HG03103 (cell line): Measurements from ENCODE around the gene NMRK1.

Source experiments
- ATAC-seq: cut with Tn5 transposase; IDR thresholded peaks from one replicate; pipeline ENCODE4 v1.9.1; 2021; ENCODE audit warnings: low read depth; ENCODE audit not compliant: unreplicated experiment

The NMRK1 gene

DNA sequence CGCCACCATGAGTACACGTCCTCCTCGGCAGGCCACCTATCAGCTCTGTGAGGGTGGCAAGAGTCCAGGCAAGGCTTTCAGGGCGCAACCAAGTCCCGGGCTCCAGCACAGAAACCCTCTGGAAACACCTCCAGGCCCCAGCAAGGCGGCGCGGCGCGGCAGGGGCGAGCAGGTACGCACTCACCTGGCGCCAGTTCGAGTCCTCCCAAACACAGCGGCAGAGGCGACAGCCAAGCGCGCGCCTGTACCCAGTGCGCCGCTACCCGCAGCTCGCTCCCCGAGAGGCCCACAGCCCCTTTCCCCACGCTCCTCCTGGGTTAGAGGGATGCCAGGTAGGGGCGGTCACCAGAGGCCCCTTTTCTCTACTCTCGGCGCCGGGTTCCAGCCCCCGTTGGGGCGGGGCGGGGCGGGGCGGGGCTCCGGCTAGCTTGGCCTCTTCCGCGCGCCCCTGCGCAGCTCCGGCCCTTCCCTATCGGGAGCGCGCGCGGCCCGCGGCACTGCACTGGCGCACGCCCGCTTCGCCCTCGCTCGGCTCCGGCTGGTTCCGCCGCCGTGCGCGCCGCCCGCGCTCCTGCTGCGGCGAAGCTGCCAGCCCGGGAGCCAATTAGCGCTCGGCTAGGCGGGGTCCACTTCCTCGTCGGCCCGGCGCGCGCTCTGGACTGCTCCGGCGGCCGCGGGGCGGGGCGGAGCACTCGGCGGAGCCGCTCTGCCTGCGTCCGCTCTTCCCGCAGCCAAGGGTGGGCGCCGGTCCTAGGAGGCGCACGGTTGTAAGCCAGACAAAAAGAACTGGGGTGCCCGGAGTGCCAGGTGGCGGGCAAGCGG, at the start of gene NMRK1, which contains the start of gene OSTF1:
NMRK1 (minus strand) TSS at position 332 of the 822 bp plus-strand sequence. CDS start 5,040 bp downstream, outside the sequence.
OSTF1 (plus strand) TSS at position 691 of the 822 bp plus-strand sequence. CDS start 179 bp downstream, outside the sequence.
- ATAC-seq = peak; percentile 86

DNA sequence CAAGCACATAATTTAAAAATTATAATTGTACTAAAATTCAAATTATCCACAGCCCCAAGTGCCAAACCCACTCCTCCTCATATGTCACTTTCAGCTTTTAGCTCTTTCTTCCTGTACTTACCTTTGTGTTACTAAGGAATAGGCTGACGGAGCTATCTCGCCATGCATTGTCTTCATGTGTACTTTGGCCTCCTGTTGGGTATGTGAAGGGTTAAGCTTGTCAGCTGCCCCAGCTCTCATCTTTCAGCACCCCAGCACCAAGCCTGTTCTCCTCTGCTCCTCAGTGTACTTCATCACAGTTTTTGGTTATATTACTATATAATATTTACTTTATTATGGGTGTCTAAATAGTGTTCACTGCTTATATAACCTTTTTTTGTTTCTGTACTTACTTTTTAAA, 46.5 kb upstream of the NMRK1 start:
- ATAC-seq = no peak

DNA sequence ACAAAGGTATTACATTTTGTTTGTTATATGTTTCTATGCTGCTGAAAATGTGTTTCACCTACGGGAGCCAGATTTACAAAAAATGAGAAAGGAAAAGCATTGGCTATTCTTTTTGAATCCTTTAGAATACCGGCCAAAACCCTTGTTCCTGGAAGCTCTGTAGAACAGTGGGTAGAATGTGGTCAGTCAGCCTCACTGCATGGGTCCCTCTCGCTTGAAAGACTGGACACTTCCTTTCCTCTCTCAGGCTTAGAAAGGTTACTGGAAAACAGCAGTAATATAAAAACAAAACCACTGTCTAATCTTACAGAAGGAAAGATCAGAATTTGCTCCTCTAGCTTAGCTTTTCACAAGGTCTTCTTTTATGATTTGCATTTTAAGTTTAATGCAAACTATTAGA, 45.4 kb upstream of the NMRK1 start:
- no peak for ATAC-seq

DNA sequence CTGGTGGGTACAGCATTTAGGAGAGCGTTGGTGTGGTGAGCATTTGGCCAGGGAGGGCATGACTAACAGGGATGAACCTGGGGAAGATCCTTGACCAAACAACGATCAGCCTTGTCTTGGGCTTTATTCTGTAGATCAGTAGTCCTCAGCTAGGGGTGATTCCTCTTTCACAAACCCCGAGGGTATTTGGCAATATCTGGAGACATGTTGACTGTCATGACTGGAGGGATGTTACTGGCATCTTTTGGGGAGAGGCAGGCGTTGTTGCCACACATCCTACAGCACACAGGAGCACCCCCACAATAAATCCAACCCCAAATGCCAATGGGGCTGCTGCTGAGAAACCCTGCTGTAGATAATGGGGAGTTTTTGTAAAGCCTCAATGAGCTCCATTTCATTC, 44.3 kb upstream of the NMRK1 start:
- no peak for ATAC-seq

DNA sequence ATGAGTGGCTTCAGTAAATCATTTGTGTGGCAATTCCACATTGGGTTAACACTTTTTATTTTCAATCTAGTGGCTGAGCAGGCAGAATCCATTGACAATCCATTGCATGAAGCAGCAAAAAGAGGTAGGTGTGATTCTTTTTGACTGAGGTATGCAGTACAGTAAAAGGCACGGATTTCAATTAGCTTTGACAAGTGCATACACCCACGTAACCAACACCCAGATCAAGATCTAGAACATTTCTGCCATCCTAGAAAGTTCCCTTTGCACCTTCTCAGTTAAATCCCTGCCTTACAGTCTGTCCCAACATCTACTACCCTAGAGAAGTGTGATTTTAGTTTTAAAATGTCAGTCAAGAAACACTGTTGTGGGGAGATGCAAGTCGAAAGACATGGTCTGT, 43.7 kb upstream of the NMRK1 start:
- no peak for ATAC-seq

DNA sequence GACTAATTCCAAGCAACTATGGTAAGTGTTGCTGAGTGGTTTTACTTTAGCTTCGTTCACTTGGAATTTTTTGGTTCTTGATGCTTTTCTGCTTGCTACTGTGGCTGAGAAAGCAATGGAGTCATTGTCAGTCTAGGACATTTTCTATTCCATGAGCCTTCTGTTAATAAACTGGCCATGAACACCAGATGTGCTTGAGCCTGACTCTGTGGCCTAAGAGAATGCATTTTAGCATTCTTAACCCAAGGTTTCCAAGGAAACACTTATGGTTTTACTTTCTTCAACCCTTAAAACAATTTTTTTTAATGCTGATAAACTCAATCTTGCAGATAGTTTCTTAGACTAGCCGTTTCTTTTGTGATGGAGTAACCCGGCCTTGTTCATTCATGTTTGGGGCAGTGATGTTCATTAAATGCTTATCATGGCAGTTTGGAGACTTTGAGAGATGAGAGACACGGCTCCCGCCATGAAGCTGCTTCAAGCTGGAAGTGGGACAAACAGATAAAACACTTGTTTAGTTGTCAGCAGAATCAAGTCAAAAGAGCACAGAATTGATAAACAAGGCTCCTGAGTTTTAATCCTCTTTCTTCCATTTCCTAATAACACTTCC, 42.8 kb upstream of the NMRK1 start:
- ATAC-seq = no peak

DNA sequence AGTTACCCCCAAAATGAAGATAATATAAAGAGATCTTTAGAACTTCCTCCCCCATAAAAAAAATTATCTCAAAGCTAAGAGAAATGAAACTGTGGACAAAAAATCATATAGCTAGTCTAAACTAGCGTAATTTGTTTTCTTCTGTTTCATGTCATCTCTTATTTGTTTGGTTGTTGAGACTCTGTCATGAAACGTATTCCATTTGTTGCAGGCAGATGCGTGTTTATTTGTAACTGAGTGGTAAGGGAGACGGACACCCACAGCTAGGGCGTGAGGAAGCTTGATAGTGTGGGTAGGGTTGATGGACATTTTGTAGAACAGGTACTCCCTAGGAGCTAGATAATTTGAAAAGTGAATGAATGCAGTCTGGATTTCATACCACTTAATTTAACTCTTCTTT, 42.2 kb upstream of the NMRK1 start:
- ATAC-seq = no peak

DNA sequence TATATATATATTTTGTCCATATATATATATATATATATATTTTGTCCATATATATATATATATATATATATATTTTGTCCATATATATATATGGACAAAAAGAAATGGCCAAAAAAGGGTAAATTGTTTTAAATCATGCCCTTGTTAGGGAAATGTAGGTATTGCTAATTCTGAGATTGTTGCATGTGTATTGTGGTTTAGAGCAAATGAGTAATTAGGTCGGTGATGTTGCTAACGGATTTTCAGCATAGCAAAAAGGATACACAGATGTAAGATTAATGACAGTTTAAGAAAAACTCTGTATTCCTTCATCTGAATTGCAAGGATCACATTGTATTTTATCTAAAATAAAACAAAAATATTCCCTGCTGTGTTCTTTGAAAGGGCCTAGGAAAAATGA, 40.6 kb upstream of the NMRK1 start:
- no peak for ATAC-seq

DNA sequence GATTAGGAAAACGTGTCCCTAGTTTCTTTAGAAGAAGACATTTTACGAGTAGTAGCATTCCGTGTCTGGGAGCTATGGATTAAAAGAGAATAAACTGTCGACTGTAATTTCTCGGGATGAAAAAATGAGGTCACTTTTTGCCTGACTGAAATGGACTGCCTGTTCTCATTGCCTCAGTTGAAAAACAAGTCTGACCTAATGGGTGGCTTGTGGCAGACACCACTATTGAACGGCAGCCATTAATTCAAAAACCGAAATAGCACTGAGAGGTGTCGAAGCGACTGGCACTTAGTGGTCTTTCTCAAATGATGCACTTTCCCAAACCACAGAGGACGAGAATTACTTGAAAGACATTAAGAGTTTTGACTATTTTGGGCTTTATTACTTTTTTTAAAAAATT, 35.7 kb upstream of the NMRK1 start:
- ATAC-seq = no peak

DNA sequence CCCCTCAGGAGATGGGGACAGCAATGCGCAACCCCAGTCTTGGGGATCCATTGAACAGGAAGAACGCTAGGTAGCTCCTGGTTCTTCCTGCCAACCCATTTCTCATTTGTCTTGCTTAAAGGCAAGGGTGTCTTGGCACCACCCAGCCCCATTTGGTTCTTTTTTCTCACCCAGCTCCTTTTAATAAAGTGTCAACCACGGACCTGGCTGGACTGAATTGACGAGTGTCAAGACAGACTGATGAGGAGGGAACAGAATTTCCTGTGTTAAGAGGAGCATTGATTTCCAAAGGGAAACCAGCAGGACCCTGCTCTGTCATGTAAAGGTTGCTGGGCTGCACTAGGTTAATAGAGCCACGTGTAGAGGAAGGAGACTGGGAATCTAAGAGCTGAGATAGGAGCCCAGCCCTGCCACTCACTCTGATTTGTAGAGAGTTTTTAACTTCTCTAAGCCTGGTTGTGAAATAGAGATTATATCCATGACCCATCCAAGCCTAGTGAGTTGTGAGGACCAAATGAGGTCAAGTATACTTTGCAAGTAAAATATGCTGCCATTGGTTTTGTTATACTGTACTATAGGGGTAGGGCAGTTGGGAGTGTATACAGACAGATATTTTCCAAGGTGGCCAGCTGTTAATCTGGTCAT, 34.1 kb upstream of the NMRK1 start:
- no peak for ATAC-seq

DNA sequence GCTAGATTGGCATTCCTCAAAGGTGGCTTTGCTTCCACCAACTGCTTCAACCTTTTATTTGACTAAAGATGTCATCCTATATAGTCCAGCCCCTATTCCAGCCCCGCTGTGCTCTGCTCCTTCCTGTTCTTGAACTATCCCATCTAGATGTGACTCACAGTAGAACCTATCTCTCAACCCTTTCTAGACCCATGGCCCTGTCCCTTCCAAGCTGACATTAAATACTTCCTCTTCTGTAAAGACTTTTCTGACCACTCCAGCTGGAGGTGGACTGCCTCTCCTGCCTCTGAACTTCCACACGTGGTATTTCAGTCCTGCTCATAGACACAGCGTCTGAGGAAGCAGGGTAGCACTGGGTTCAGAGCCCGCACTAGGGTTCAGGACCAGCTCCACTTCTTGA, 32.7 kb upstream of the NMRK1 start:
- no peak for ATAC-seq

DNA sequence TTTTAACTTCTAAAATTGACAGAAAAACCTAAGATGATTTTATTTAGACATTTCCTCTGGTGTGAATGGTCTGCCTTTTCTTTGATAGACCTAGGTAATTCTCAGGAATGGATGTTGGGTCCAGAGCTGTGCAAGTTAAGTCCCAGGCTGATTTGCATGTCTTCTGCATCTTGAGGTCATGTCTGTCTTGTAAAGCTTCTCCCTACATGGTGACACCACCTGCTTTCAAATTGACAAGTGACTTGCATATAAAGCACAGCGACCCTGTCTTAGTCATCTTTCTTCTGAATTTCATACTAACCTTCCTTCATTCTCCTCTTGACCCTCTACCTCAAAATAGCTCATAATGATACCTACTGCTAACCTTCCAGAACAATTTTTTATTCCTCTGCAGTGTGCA, 29.6 kb upstream of the NMRK1 start:
- ATAC-seq = no peak

DNA sequence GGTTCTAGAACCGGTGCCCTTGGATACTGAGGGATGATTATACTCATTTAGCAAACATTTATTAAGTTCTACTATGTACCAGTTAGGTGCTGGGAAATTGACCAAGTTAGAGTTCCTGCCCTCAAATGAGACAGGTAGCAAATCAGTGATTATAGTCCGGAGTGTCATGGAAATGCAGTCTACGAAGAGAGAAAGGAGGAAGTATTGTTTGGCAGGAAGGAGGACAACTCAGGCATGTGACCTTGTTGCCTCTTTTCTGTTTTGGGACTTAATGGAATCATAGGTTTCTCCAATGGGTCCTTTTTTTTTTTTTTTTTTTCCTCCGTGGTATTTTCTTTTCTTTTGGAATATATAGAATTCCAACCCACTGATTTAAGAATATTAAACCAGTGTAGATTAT, 28.4 kb upstream of the NMRK1 start:
- no peak for ATAC-seq

DNA sequence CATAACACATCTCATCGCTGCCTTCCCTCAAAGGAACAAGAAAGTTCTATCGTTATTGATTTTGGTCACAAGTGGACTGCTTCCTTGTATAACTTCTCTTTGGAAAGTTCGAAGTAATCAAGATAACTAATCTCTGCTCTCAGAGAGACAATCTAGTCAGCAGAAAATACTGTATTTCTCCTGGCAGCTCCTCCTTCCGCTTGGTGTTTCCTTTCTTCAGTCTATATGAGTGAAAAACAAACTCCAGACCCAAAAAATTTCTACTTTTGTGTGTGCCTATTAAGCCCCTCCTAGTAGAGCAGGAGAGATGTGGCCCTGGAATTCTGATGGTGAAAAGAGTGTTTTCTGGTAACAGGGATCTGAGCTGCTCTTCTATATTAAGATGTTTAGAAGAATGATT, 24.8 kb upstream of the NMRK1 start:
- no peak for ATAC-seq

DNA sequence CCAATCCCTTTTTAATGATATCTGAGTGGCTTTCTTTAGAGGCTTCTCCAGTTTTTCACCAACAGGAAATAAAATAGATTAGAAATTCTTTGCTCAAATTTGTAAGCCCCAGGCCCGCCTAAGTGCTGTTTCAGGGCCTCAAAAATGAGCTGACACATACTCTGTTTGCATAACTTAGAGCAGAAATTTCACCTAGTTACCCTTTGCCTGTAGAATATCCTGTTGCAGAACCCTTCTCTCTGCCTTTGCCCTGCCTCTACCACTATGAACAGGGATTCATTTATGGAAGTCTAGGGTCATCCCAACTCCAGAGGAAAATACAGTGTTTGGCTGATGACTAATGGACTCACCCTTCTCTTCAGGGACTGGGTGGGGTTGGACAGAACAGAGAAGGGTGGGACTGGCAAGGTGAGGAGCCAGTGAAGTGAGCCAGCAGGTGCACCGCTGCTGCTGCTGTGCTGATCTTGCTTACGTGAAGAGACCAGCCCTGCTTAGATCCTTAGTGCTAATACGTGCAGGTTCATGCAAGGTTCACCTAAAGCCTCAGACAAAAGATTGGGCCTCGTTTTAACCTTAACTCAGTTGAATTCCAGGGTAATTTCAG, 23.2 kb upstream of the NMRK1 start:
- ATAC-seq = no peak

DNA sequence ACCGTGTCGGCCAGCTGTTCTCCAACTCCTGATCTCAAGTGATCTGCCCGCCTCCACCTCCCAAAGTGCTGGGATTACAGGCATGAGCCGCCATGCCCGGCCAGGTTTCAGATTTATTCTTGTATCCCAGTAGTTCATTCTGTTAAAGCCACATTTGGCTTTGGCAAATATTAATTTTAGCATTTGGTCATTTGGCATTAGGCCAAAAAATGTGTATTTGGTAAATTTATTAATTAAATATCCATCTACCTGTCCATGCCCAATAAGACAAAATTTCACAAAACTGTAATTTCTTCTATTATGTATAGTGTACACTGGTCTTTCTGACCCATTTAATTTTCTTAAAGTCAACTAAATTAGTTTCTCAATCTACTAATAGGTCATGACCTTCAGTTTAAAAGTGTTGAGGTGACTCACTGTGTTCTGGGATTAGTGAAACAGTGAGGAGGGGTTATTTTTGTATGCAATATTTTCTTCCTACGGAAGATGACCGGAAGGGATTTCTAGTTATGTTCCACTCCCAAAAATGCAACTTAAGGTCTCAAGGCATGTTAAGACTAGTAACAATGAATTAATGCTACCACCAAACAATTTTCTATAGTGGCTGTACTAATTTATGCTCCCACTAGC, 21.4 kb upstream of the NMRK1 start:
- ATAC-seq = no peak

DNA sequence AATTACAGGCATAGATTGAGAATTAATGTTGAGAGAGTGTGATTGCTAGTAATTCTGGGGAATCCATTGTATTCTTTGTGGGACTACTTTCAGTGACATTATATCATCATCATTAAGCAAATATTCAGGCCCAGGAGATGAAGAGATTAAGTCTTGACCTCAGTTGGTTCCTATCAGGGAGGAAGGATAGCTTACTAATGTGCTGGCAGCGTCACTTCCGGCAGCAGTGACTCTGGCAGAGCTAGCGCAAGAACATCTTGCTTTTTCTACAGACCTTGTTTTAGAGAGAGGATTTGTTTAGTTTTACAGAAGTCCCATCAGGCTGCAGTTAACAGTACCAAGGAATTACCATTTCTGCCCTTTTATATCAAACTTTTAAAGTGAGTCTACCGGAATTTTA, 20.6 kb upstream of the NMRK1 start:
- no peak for ATAC-seq

DNA sequence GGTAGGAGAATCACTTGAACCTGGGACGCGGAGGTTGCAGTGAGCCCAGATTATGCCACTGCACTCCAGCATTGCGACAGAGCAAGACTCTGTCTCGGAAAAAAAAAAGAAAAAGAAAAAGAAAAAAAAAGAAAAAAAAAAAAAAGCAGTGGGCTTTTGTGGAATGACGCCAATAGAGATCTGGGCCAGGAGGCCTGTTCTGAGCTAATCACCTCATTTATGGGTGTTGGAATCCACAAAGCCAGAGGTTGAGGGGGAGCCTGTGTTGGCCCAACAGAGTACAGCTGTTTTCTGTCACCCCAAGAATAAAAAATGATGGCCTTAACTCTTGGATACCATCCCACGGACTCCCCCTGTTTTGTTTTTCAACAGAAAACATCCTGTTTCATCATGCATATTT, 18.9 kb upstream of the NMRK1 start:
- no peak for ATAC-seq

DNA sequence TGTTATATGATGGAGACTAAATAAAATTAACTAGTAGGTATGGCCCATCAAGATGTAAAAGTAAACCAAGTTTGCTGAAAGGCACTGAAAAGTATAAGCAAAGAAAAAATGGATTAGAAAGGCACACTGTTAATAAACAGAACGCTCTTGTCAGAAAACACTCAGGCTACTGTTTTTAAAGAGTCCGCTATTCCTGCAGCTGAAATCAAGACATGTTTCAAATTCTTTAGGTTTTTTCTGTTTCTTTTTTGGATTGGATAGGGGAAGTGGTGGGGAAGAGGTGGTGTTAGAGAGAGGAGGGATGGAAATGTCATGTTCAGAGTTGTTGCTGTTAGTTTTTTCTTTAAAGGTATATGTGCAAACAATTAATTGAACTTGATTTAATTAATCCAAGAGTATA, 17.9 kb upstream of the NMRK1 start:
- ATAC-seq = no peak

DNA sequence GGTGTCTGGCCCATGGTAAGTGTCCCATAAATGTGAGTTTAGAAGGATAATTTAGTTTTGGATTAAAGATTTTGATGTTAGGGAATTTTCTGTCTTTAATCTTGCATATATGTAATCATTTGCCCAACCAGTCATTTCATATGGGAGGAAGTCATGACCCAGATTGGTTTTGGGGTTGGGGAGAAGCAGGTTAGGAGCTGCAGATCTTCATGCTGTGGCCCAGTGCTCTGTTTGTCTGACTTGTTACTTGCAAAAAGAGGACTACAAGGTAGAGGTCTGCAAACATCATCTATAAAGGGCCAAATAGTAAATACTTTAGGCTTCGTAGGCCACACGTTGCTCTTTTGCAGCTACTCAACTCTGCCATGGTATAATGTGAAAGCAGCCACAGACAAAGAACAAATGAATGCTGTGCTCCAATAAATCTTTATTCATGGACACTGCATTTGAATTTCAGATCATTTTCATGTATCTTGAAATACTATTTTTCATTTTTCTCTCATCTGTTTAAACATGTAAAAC, 17.1 kb upstream of the NMRK1 start:
- ATAC-seq = no peak

DNA sequence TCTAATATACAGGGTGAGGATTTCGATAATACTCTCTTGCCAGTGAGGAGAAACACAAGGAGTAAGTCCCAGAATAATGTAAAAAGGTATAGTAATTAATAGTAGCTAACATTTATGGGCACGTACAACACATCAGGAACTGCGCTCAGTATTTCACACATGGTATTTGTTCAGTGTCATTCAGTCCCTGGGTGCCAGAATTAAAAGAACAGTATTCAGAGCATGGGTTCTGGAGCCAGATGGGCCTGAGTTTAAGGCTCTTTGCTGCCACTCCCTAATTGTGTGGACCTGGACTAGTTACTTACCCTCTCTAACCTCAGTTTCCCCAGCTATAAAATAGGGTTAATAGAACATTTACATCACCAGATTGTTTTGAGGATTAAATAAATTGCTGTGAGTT, 16.7 kb upstream of the NMRK1 start:
- ATAC-seq = no peak
